ENCODE measurements around the gene SLK.

SLK gene

DNA sequence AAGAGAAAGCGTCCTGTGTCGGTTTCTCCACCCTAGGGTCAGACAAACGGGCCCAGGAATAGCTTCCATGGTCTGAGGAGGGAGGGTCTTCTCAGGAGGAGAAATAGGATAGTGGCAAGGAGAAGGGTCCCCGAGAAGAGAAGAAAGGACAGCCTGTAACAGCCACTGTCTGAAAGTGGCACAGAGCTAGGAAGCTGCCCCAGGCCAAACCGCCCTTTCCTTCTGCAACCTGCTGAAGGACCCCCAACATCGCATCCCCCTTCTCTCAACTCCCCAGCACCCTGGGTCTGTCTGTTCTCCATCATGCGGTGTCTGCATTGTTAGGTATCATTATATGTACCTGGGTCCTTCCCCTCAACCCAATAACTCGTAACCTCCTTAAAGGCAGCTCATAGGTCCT, 71.6 kb downstream of the SLK start:
- no peak for TF ChIP-seq CTCF (IDR thresholded peaks at IDR 0.05)
- Histone ChIP-seq H3K27ac (no peak overlapping the region), H3K4me3 (no peak overlapping the region)
- no peak for DNase-seq (ENCODE audit: low spot score)

GRCh38 chr10:104038958-104039752, 72.2 kb downstream of the SLK start:
- TF ChIP-seq CTCF (IDR thresholded peaks at IDR 0.05): no peak
- no peak for DNase-seq (ENCODE audit: low spot score)

DNA sequence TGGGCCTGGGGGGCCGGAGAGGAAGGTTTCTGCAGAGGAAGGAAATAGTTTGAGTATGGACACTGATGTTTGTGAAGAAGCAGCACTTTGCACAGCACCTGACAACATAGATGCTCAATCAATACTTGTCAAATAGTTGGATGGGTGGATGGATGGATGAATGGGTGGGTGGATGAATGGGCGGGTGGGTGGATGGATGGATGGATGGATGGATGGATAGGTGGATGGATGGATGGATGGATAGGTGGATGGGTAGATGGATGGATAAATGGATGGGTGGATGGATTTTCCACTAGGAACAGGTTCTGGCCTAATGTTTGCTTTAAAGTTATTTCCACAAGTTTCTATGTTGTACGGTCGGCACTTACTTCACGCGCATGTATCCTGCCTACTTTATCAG, 73.4 kb downstream of the SLK start:
- H3K4me3 ChIP-seq: no peak overlapping the region
- H3K27ac ChIP-seq: no peak overlapping the region
- TF ChIP-seq CTCF (IDR thresholded peaks at IDR 0.05): no peak
- DNase-seq (ENCODE audit: low spot score): no peak

More at GRCh38 chr10:104038958-104039752, 72.2 kb downstream of the SLK start:
- Histone ChIP-seq H3K27ac (no peak overlapping the region), H3K4me3 (no peak overlapping the region)

DNA sequence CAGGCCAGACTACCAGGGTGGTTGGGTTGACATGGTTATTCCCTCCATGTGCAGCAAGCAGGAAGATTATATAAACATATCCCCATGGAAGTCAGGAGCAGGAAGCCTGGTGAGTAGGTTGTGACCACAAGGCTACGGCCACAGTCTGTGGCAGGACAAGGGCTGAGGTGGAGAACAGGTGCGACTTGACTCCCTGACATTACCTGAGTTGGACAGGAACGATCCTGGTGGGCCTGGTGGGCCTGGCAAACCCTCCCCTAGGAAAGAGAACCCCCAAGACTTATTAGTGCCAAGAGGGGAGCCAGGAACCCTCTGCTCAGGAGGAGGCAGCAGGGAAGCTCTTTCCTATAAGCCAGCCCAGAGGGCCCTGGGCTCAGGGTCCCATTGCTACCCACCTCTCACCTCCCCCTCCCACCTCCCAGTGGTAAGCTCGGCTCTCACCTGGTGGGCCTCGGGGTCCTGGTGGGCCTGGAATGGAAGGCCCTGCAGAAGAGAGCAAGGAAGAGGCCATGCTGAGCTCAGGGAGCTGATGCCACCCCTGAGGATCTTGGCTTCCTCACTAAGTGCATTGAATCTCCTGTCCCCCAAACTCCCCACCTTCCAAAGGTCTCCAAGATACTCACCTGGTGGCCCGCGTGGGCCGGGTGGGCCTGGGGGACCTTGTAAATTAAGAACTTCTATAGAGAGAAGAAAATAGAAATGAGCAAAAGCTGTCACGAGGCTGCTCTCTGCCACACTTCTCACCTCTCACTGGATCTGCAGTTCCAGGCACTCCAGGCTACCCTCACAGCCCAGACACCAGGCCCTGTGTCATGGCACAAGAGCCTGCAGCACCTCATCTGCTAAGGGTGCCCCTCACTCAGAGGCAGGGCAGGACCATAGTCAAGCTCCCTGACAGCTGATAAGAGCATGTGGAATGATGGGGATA, 74.2 kb downstream of the SLK start:
- Histone ChIP-seq H3K4me3 (no peak overlapping the region), H3K27ac (no peak overlapping the region)
- no peak for TF ChIP-seq CTCF (IDR thresholded peaks at IDR 0.05)
- DNase-seq (ENCODE audit: low spot score): no peak

- no peak for TF ChIP-seq CTCF (IDR thresholded peaks at IDR 0.05)
- H3K4me3 ChIP-seq: no peak overlapping the region
- DNase-seq (ENCODE audit: low spot score): no peak
- no peak overlapping the region for H3K27ac ChIP-seq
Observed at GRCh38 chr10:104041891-104042535, 75.1 kb downstream of the SLK start.

GRCh38 chr10:104043185-104043830, 76.4 kb downstream of the SLK start:
- Histone ChIP-seq H3K4me3 (no peak overlapping the region), H3K27ac (no peak overlapping the region)
- DNase-seq (ENCODE audit: low spot score): no peak
- TF ChIP-seq CTCF (IDR thresholded peaks at IDR 0.05): no peak
